ENCODE data around the gene PRKCZ. TPM values are rescaled to one million over a fixed set of nuclear protein-coding genes. Genes with fewer than 3 reads are reported as not detected.

The PRKCZ gene
- total and polyA plus RNA-seq, 9 of the 15 experiments (the other 6 are each of a cell fraction or from before 2014, with no cell fraction given): 0.07 to 3.1 (median 1.3) TPM

- TF ChIP-seq MGA (IDR thresholded peaks at IDR 0.05) (no peak), NELFE (IDR thresholded peaks at IDR 0.05; ENCODE audit: insufficient read depth, insufficient read length) (no peak), ETS2 (tag; IDR thresholded peaks at IDR 0.05; ENCODE audit: borderline replicate concordance, poor library complexity, severe bottlenecking) (no peak), ZNF134 (CRISPR knock-in tag; conservative IDR thresholded peaks at IDR 0.05) (no peak), CBFA2T2 (conservative IDR thresholded peaks at IDR 0.05) (no peak), FOS (IDR thresholded peaks at IDR 0.05; ENCODE audit: extremely low read depth, insufficient read length) (no peak), CTCF (IDR thresholded peaks at IDR 0.05 in 2 of 3, conservative IDR thresholded peaks at IDR 0.05 in 1 of 3; ENCODE audit: insufficient read depth in 2 of 3, low read depth in 1 of 3, low read length in 3 of 3) (peak in 1 of 3 experiments; percentile 16; a peak in 2 of 6 replicates), KLF16 (IDR thresholded peaks at IDR 0.05) (no peak), ZNF23 (CRISPR knock-in tag; IDR thresholded peaks at IDR 0.05) (no peak), RHOXF2B (CRISPR knock-in tag; conservative IDR thresholded peaks at IDR 0.05) (no peak), HNRNPL (IDR thresholded peaks at IDR 0.05; ENCODE audit: low read depth, low read length) (no peak), JUNB (CRISPR knock-in tag; conservative IDR thresholded peaks at IDR 0.05) (no peak), ZFP36 (IDR thresholded peaks at IDR 0.05; ENCODE audit: low read depth, low read length, partially characterized antibody) (no peak), CBX5 (IDR thresholded peaks at IDR 0.05; ENCODE audit: borderline replicate concordance, low read depth) (no peak), JUN (IDR thresholded peaks at IDR 0.05; ENCODE audit: borderline replicate concordance, low read depth, low read length) (no peak), JUN (CRISPR knock-in tag; IDR thresholded peaks at IDR 0.05; ENCODE audit: borderline replicate concordance) (peak; percentile 73; the same call in 1 of the 2 replicates)
These were observed 123.5 kb downstream of the PRKCZ start (continued) for GRCh38 chr1:2173546-2174347.
